BLaER1 treated with 17β-estradiol and CSF1 and Interleukin-3, amounts not matched to agents 10 nM and 100 nM (cell line): ENCODE data around the gene ATXN2.

ENCODE experiments used
- H3K27ac ChIP-seq, 11 experiments: shearing (Covaris generic); formaldehyde crosslinking; 2 replicates each; pipeline ENCODE4 v1.8.1; 2022
- H3K27me3 ChIP-seq, 11 experiments: shearing (Covaris generic); formaldehyde crosslinking; 2 replicates each; pipeline ENCODE4 v1.8.1; 2022
- H3K36me3 ChIP-seq, 11 experiments: shearing (Covaris generic); formaldehyde crosslinking; 2 replicates each; pipeline ENCODE4 v1.8.1; 2022
- H3K4me1 ChIP-seq, 10 experiments: shearing (Covaris generic); formaldehyde crosslinking; 2 replicates each; pipeline ENCODE4 v1.8.1; 2022
- H3K4me2 ChIP-seq, 11 experiments: shearing (Covaris generic); formaldehyde crosslinking; 2 replicates each; pipeline ENCODE4 v1.8.1; 2022
- H3K4me3 ChIP-seq, 10 experiments: shearing (Covaris generic); formaldehyde crosslinking; 2 replicates each; pipeline ENCODE4 v1.8.1; 2022
- H3K9ac ChIP-seq, 11 experiments: shearing (Covaris generic); formaldehyde crosslinking; 2 replicates each; pipeline ENCODE4 v1.8.1; 2022
- H3K9me3 ChIP-seq, 11 experiments: shearing (Covaris generic); formaldehyde crosslinking; replicated peaks in 1 of 11; 2 replicates each; pipeline ENCODE4 v1.8.1; 2022
- H4K20me1 ChIP-seq, 11 experiments: shearing (Covaris generic); formaldehyde crosslinking; 2 replicates each; pipeline ENCODE4 v1.8.1; 2022
- Cebpa-rat ChIP-seq, 11 experiments: shearing (Covaris generic); IDR thresholded peaks; 2 replicates each; pipeline ENCODE4 v1.8.1; 2022

The ATXN2 gene

GRCh38 chr12:111417290-111417689 is 181.8 kb downstream of the ATXN2 start:
- H3K4me1 ChIP-seq: peaks cover 32 to 78% (median 49%) of the 10 kb centered on the region in 10 experiments
- H3K4me3 ChIP-seq: no peak overlapping the region
- peaks cover 99 to 100% (median 100%) of the 10 kb centered on the region in 11 experiments for H4K20me1 ChIP-seq
- H3K27me3 ChIP-seq: no peaks in the 10 kb centered on the region
- H3K36me3 ChIP-seq: peaks cover 64 to 100% (median 96%) of the 10 kb centered on the region in 11 experiments
- no peak overlapping the region for H3K4me2 ChIP-seq
- H3K9ac ChIP-seq: peak overlapping the region in 1 of 11 experiments; percentile 51; a peak in 1 of 22 replicates
- no peak for TF ChIP-seq Cebpa-rat (IDR thresholded peaks at IDR 0.05)
- H3K9me3 ChIP-seq: peaks cover 0 to 10% (median 0%) of the 10 kb centered on the region in 11 experiments; a peak in 2 of 22 replicates
- H3K27ac ChIP-seq: no peak overlapping the region

GRCh38 chr12:111414711-111415252 is 184.3 kb downstream of the ATXN2 start:
- Histone ChIP-seq H3K27ac (peak overlapping the region in 2 of 11 experiments; percentile 18 to 29; a peak in 3 of 22 replicates), H3K36me3 (peaks cover 39 to 91% (median 72%) of the 10 kb centered on the region in 11 experiments), H3K4me2 (peak overlapping the region; percentile 20 to 100 (median 99); a peak in 21 of 22 replicates), H3K9ac (peak overlapping the region in 3 of 11 experiments; percentile 0 to 38 (median 9); a peak in 4 of 22 replicates), H4K20me1 (peaks cover 100% of the 10 kb centered on the region in 11 experiments), H3K9me3 (peaks cover 0 to 10% (median 0%) of the 10 kb centered on the region in 11 experiments; a peak in 2 of 22 replicates), H3K4me3 (no peak overlapping the region), H3K27me3 (no peaks in the 10 kb centered on the region), H3K4me1 (peaks cover 55 to 82% (median 58%) of the 10 kb centered on the region in 10 experiments)
- no peak for TF ChIP-seq Cebpa-rat (IDR thresholded peaks at IDR 0.05)

GRCh38 chr12:111413442-111414086 is 185.6 kb downstream of the ATXN2 start:
- Histone ChIP-seq H3K4me2 (peak overlapping the region; percentile 98 to 100 (median 100)), H4K20me1 (peaks cover 100% of the 10 kb centered on the region in 11 experiments), H3K4me3 (no peak overlapping the region), H3K27ac (peak overlapping the region in 5 of 11 experiments; percentile 70 to 99 (median 97); a peak in 8 of 22 replicates), H3K36me3 (peaks cover 27 to 90% (median 62%) of the 10 kb centered on the region in 11 experiments), H3K9me3 (peaks cover 0 to 10% (median 0%) of the 10 kb centered on the region in 11 experiments; a peak in 2 of 22 replicates), H3K9ac (peak overlapping the region in 3 of 11 experiments; percentile 19 to 98 (median 98); a peak in 3 of 22 replicates), H3K4me1 (peaks cover 67 to 89% (median 70%) of the 10 kb centered on the region in 10 experiments), H3K27me3 (no peaks in the 10 kb centered on the region)
- no peak for TF ChIP-seq Cebpa-rat (IDR thresholded peaks at IDR 0.05)

- H3K4me1 ChIP-seq: peaks cover 73 to 93% (median 77%) of the 10 kb centered on the region in 10 experiments
- H3K9ac ChIP-seq: peak overlapping the region; percentile 92 to 99 (median 98); a peak in 19 of 22 replicates
- peak overlapping the region in 9 of 11 experiments; percentile 70 to 99 (median 97); a peak in 16 of 22 replicates for H3K27ac ChIP-seq
- H3K4me3 ChIP-seq: peak overlapping the region in 4 of 10 experiments; percentile 43 to 100 (median 99); a peak in 1 of 20 replicates
- peaks cover 21 to 90% (median 60%) of the 10 kb centered on the region in 11 experiments for H3K36me3 ChIP-seq
- no peak for TF ChIP-seq Cebpa-rat (IDR thresholded peaks at IDR 0.05)
- peak overlapping the region; percentile 98 to 100 (median 100) for H3K4me2 ChIP-seq
- no peaks in the 10 kb centered on the region for H3K27me3 ChIP-seq
- H4K20me1 ChIP-seq: peaks cover 100% of the 10 kb centered on the region in 11 experiments
- H3K9me3 ChIP-seq: peaks cover 0 to 6% (median 0%) of the 10 kb centered on the region in 11 experiments; a peak in 1 of 22 replicates
Observed at GRCh38 chr12:111412830-111413441, 186.2 kb downstream of the ATXN2 start.

GRCh38 chr12:111412007-111412829 is 186.9 kb downstream of the ATXN2 start:
- Histone ChIP-seq H3K4me3 (peak overlapping the region in 9 of 10 experiments; percentile 22 to 100 (median 95); a peak in 17 of 20 replicates), H3K27ac (peak overlapping the region; percentile 15 to 99 (median 97); a peak in 21 of 22 replicates), H4K20me1 (peaks cover 100% of the 10 kb centered on the region in 11 experiments)

GRCh38 chr12:111411185-111411764 is 187.8 kb downstream of the ATXN2 start:
- Histone ChIP-seq H3K4me1 (peaks cover 77 to 88% (median 83%) of the 10 kb centered on the region in 10 experiments), H3K9ac (peak overlapping the region; percentile 92 to 99 (median 98); a peak in 21 of 22 replicates), H4K20me1 (peaks cover 92 to 100% (median 95%) of the 10 kb centered on the region in 11 experiments), H3K36me3 (peaks cover 4 to 80% (median 44%) of the 10 kb centered on the region in 11 experiments; a peak in 20 of 22 replicates), H3K4me2 (peak overlapping the region; percentile 98 to 100 (median 100)), H3K27me3 (no peaks in the 10 kb centered on the region), H3K4me3 (peak overlapping the region in 8 of 10 experiments; percentile 31 to 100 (median 98); a peak in 14 of 20 replicates), H3K9me3 (no peaks in the 10 kb centered on the region), H3K27ac (peak overlapping the region; percentile 15 to 99 (median 97); a peak in 21 of 22 replicates)
- TF ChIP-seq Cebpa-rat (IDR thresholded peaks at IDR 0.05): no peak

More at GRCh38 chr12:111412007-111412829, 186.9 kb downstream of the ATXN2 start:
- no peak for TF ChIP-seq Cebpa-rat (IDR thresholded peaks at IDR 0.05)
- Histone ChIP-seq H3K4me2 (peak overlapping the region; percentile 98 to 100 (median 100)), H3K9me3 (no peaks in the 10 kb centered on the region), H3K36me3 (peaks cover 13 to 90% (median 53%) of the 10 kb centered on the region in 11 experiments), H3K27me3 (no peaks in the 10 kb centered on the region), H3K4me1 (peaks cover 77 to 95% (median 84%) of the 10 kb centered on the region in 10 experiments), H3K9ac (peak overlapping the region; percentile 92 to 99 (median 98))

- H3K27me3 ChIP-seq: no peaks in the 10 kb centered on the region
- TF ChIP-seq Cebpa-rat (IDR thresholded peaks at IDR 0.05): no peak
- H4K20me1 ChIP-seq: peaks cover 85 to 95% (median 88%) of the 10 kb centered on the region in 11 experiments
- no peaks in the 10 kb centered on the region for H3K9me3 ChIP-seq
- H3K27ac ChIP-seq: peak overlapping the region; percentile 70 to 99 (median 97); a peak in 21 of 22 replicates
- H3K9ac ChIP-seq: peak overlapping the region; percentile 92 to 99 (median 98)
- H3K4me1 ChIP-seq: peaks cover 77 to 88% (median 82%) of the 10 kb centered on the region in 10 experiments
- H3K4me3 ChIP-seq: peak overlapping the region; percentile 44 to 100 (median 98); a peak in 19 of 20 replicates
- H3K36me3 ChIP-seq: peaks cover 0 to 74% (median 37%) of the 10 kb centered on the region in 11 experiments; a peak in 19 of 22 replicates
- H3K4me2 ChIP-seq: peak overlapping the region; percentile 98 to 100 (median 100)
Observed at GRCh38 chr12:111410431-111411184, 188.5 kb downstream of the ATXN2 start.
